GM23338 (cell line): ENCODE data around the gene GZF1. TPM values are rescaled to one million over a fixed set of nuclear protein-coding genes. Genes with fewer than 3 reads are reported as not detected.

Experiments used
- ATAC-seq: fragments of 200-7000 bp; cut with Tn5 transposase; 3 replicates; pipeline ENCODE4 v1.9.1; 2020
- DNase-seq: peaks from one replicate; pipeline ENCODE4 v3.0.0-alpha.2; 2015; ENCODE audit warnings: low spot score
- H2AFZ ChIP-seq: fragments of 200-600 bp; sonication (generic); 2 replicates; pipeline ENCODE4 v1.8.0; 2016; ENCODE audit warnings: antibody characterized with exemption, mild to moderate bottlenecking, moderate library complexity
- H3F3A ChIP-seq: fragments of 200-600 bp; sonication (generic); replicated peaks from 2 replicates; pipeline ENCODE4 v1.8.0; 2017; ENCODE audit warnings: antibody characterized with exemption, mixed run types, low read depth
- H3K27ac ChIP-seq: fragments of 200-600 bp; sonication (generic); 2 replicates; pipeline ENCODE4 v1.6.1; 2016; ENCODE audit warnings: low read depth
- H3K27me3 ChIP-seq: fragments of 200-600 bp; sonication (generic); 2 replicates; pipeline ENCODE4 v1.8.0; 2016; ENCODE audit warnings: mild to moderate bottlenecking, mixed run types, moderate library complexity; ENCODE audit not compliant: insufficient read depth
- H3K36me3 ChIP-seq: fragments of 200-600 bp; sonication (generic); 2 replicates; pipeline ENCODE4 v1.8.0; 2016; ENCODE audit warnings: mild to moderate bottlenecking; ENCODE audit not compliant: insufficient read depth
- H3K4me1 ChIP-seq: fragments of 200-600 bp; sonication (generic); 2 replicates; pipeline ENCODE4 v1.8.0; 2016; ENCODE audit warnings: mild to moderate bottlenecking, moderate library complexity; ENCODE audit not compliant: insufficient read depth
- H3K4me2 ChIP-seq: fragments of 200-600 bp; sonication (generic); 2 replicates; pipeline ENCODE4 v1.7.1; 2017; ENCODE audit warnings: mixed run types
- H3K4me3 ChIP-seq: fragments of 200-600 bp; sonication (generic); 2 replicates; pipeline ENCODE4 v1.6.1; 2016; ENCODE audit warnings: mixed run types
- H3K79me2 ChIP-seq: fragments of 200-600 bp; sonication (generic); replicated peaks from 2 replicates; pipeline ENCODE4 v1.8.0; 2017; ENCODE audit warnings: mild to moderate bottlenecking; ENCODE audit not compliant: insufficient read depth
- H3K9me2 ChIP-seq: fragments of 200-600 bp; sonication (generic); 2 replicates; pipeline ENCODE4 v1.8.0; 2017; ENCODE audit not compliant: insufficient read depth
- H4K20me1 ChIP-seq: fragments of 200-600 bp; sonication (generic); replicated peaks from 2 replicates; pipeline ENCODE4 v1.8.0; 2017; ENCODE audit warnings: mild to moderate bottlenecking; ENCODE audit not compliant: insufficient read depth
- H3K27ac Mint-ChIP-seq: 2 replicates; pipeline ENCODE4 v1.8.0; 2020; ENCODE audit warnings: inconsistent platforms, mild to moderate bottlenecking, moderate library complexity, mixed read lengths
- H3K27me3 Mint-ChIP-seq: 3 replicates; pipeline ENCODE4 v1.8.0; 2022; ENCODE audit warnings: low read depth, mild to moderate bottlenecking, moderate library complexity, mixed read lengths, inconsistent platforms; ENCODE audit not compliant: insufficient read depth, poor library complexity
- H3K36me3 Mint-ChIP-seq: 3 replicates; pipeline ENCODE4 v1.8.0; 2021; ENCODE audit warnings: low read depth, mild to moderate bottlenecking, inconsistent platforms, moderate library complexity, mixed read lengths
- H3K4me1 Mint-ChIP-seq: 3 replicates; pipeline ENCODE4 v1.8.0; 2020; ENCODE audit warnings: mild to moderate bottlenecking, inconsistent platforms, mixed read lengths
- H3K4me3 Mint-ChIP-seq: 3 replicates; pipeline ENCODE4 v1.8.0; 2021; ENCODE audit warnings: moderate library complexity, mild to moderate bottlenecking, inconsistent platforms, mixed read lengths
- H3K9me3 Mint-ChIP-seq: 3 replicates; pipeline ENCODE4 v1.8.0; 2020; ENCODE audit warnings: moderate library complexity, mild to moderate bottlenecking, inconsistent platforms, mixed read lengths
- CREB1 ChIP-seq: fragments of 250-450 bp; sonication (Bioruptor Pico); IDR thresholded peaks from 2 replicates; pipeline ENCODE4 v1.5.0; 2020; ENCODE audit warnings: low read depth, mild to moderate bottlenecking, moderate library complexity
- CTCF ChIP-seq, 2 experiments: fragments of 200-600 bp in 1 of 2; sonication (generic) in 1 of 2; conservative IDR thresholded peaks; 2 replicates each; pipeline versions ENCODE4 v1.5.1 to v1.6.1; 2016 to 2017; ENCODE audit warnings: antibody characterized with exemption in 2 of 2, low read depth in 2 of 2, mild to moderate bottlenecking in 2 of 2, moderate library complexity in 1 of 2
- ETS1 ChIP-seq: IDR thresholded peaks from 2 replicates; pipeline ENCODE4 v1.6.1; 2016; ENCODE audit warnings: antibody characterized with exemption
- EZH2 ChIP-seq: fragments of 200-600 bp; sonication (generic); IDR thresholded peaks from one replicate; pipeline ENCODE4 v1.8.0; 2017; ENCODE audit warnings: antibody characterized with exemption, mild to moderate bottlenecking, low read depth; ENCODE audit not compliant: unreplicated experiment
- EZH2phosphoT487 ChIP-seq: fragments of 200-600 bp; sonication (generic); IDR thresholded peaks from one replicate; pipeline ENCODE4 v1.8.1; 2018; ENCODE audit warnings: antibody characterized with exemption; ENCODE audit not compliant: unreplicated experiment
- JUNB ChIP-seq: IDR thresholded peaks from one replicate; pipeline ENCODE4 v1.6.1; 2016; ENCODE audit warnings: antibody characterized with exemption; ENCODE audit not compliant: unreplicated experiment
- NANOG ChIP-seq: IDR thresholded peaks from 2 replicates; pipeline ENCODE4 v1.6.1; 2016; ENCODE audit warnings: antibody characterized with exemption, borderline replicate concordance
- POLR2AphosphoS5 ChIP-seq: IDR thresholded peaks from 2 replicates; pipeline ENCODE4 v1.6.1; 2016; ENCODE audit warnings: antibody characterized with exemption, low read depth
- STAT1 ChIP-seq: IDR thresholded peaks from one replicate; pipeline ENCODE4 v1.6.1; 2016; ENCODE audit warnings: antibody characterized with exemption; ENCODE audit not compliant: unreplicated experiment
- ZNF114 ChIP-seq: fragments of 250-450 bp; sonication (Bioruptor Pico); IDR thresholded peaks from 2 replicates; pipeline ENCODE4 v1.5.0; 2020; ENCODE audit warnings: mild to moderate bottlenecking, moderate library complexity
- ZNF331 ChIP-seq: fragments of 250-450 bp; sonication (Bioruptor Pico); IDR thresholded peaks from 2 replicates; pipeline ENCODE4 v1.5.0; 2020; ENCODE audit warnings: low read depth, mild to moderate bottlenecking, moderate library complexity
- ZNF462 ChIP-seq: fragments of 250-450 bp; sonication (Bioruptor Pico); IDR thresholded peaks from 2 replicates; pipeline ENCODE4 v1.5.0; 2020; ENCODE audit warnings: mild to moderate bottlenecking, moderate library complexity
- polyA plus RNA-seq: library from polyadenylated mRNA; unstranded; fragments of >200 nt; fragmentation: Nextera tagmentation; extraction: Ambion mirVana; gene quantifications from 2 replicates; pipeline ENCODE4 v1.2.1, GENCODE V29; 2016
- total RNA-seq: library from RNA; depleted of rRNA; stranded (reverse); fragments of >200 nt; shearing (Covaris generic); gene quantifications from 2 replicates; pipeline ENCODE4 v1.2.3, GENCODE V29; 2014

The GZF1 gene
- total and polyA plus RNA-seq, 2 experiments from 2014 or later = 4.2 to 15.7 TPM

GRCh38 chr20:23420943-23421931 is 59.3 kb downstream of the GZF1 start, which contains the start of gene NAPB:
Gene NAPB, minus strand, starts transcription at chr20:23421488. Its CDS starts 86 bp downstream, at chr20:23421402.
- TF ChIP-seq CTCF (conservative IDR thresholded peaks at IDR 0.05; ENCODE audit: low read depth in 2 of 2) (no peak; a peak in 1 of 4 replicates), ZNF331 (CRISPR knock-in tag) (no peak), ZNF114 (CRISPR knock-in tag) (no peak), EZH2 (no peak), CREB1 (CRISPR knock-in tag) (peak; percentile 78), JUNB (no peak), NANOG (no peak), STAT1 (no peak), POLR2AphosphoS5 (peak; percentile 87), EZH2phosphoT487 (no peak), ETS1 (peak; percentile 91), ZNF462 (CRISPR knock-in tag) (no peak)
- Mint-ChIP-seq H3K4me3 (peak within 1 kb of the TSS; percentile 85), H3K27me3 (peaks cover 4% of the 10 kb centered on the region), H3K27ac (no peak within 1 kb of the TSS; the same call in 1 of the 2 replicates), H3K36me3 (peaks cover 8% of the 10 kb centered on the region), H3K9me3 (peaks cover 7% of the 10 kb centered on the region; the same call in 2 of the 3 replicates), H3K4me1 (peaks cover 21% of the 10 kb centered on the region)
- Histone ChIP-seq H3K27me3 (no peaks in the 10 kb centered on the region), H3F3A (no peaks in the 10 kb centered on the region), H3K36me3 (no peaks in the 10 kb centered on the region; the same call in 1 of the 2 replicates), H3K27ac (no peak within 1 kb of the TSS), H3K4me1 (peaks cover 9% of the 10 kb centered on the region), H3K79me2 (peaks cover 48% of the 10 kb centered on the region), H4K20me1 (peaks cover 34% of the 10 kb centered on the region), H3K9me2 (peaks cover 7% of the 10 kb centered on the region), H2AFZ (peak within 1 kb of the TSS; percentile 64), H3K4me2 (peak within 1 kb of the TSS; percentile 83), H3K4me3 (peak within 1 kb of the TSS; percentile 85)
- DNase-seq (peak; percentile 97), ATAC-seq (peak; percentile 98)
